Activated B cell treated with CpG ODN at 0.5 μM for 24 hours (primary cell): ENCODE data around the gene ARL6IP5. TPM values are rescaled to one million over a fixed set of nuclear protein-coding genes. Genes with fewer than 3 reads are reported as not detected.

Source experiments
- ATAC-seq: fragments of 200-7000 bp; cut with Tn5 transposase; one replicate; pipeline ENCODE4 v1.10.0; 2021; ENCODE audit warnings: low read depth, mild to moderate bottlenecking, moderate library complexity
- CTCF ChIA-PET: fragments of 350-600 bp; sonication (Branson Sonifier 250); formaldehyde crosslinking; loops from one replicate; lab custom pipeline; 2021; ENCODE audit warnings: antibody characterized with exemption; lab: Charles Lee
- POLR2A ChIA-PET: fragments of 350-600 bp; sonication (Branson Sonifier 250); formaldehyde crosslinking; loops from one replicate; lab custom pipeline; 2021; ENCODE audit warnings: antibody characterized with exemption; lab: Charles Lee
- DNase-seq: peaks from one replicate; pipeline ENCODE4 v3.0.0; 2022
- H3K27ac Mint-ChIP-seq: one replicate; pipeline ENCODE4 v1.8.0; 2020; ENCODE audit warnings: mixed read lengths
- H3K27me3 Mint-ChIP-seq: one replicate; pipeline ENCODE4 v1.8.0; 2021; ENCODE audit warnings: mixed read lengths
- H3K36me3 Mint-ChIP-seq: one replicate; pipeline ENCODE4 v1.8.0; 2021; ENCODE audit warnings: low read depth, mixed read lengths
- H3K4me1 Mint-ChIP-seq: one replicate; pipeline ENCODE4 v1.8.0; 2021; ENCODE audit warnings: mixed read lengths
- H3K4me3 Mint-ChIP-seq: one replicate; pipeline ENCODE4 v1.8.0; 2020; ENCODE audit warnings: mild to moderate bottlenecking, mixed read lengths
- H3K9me3 Mint-ChIP-seq: one replicate; pipeline ENCODE4 v1.8.0; 2020; ENCODE audit warnings: mixed read lengths
- CTCF ChIP-seq: fragments of 200-600 bp; IDR thresholded peaks from one replicate; pipeline ENCODE4 v1.8.0; 2022; ENCODE audit warnings: antibody characterized with exemption, mild to moderate bottlenecking
- intact Hi-C: fragments of 100-400 bp; cut with micrococcal nuclease; formaldehyde crosslinking; loops from one replicate; pipeline ENCODE4 v1.15.1; 2024
- total RNA-seq: library from RNA; stranded (reverse); gene quantifications from 2 replicates; pipeline ENCODE4 v1.2.3, GENCODE V29; 2022

The ARL6IP5 gene
- total RNA-seq, 1 donor from 2014 or later: 77.5 TPM

- CTCF ChIA-PET: no interaction called here
- no peak for ATAC-seq
Observed at GRCh38 chr3:69129531-69129930, 44.8 kb downstream of the ARL6IP5 start.

GRCh38 chr3:69130689-69131088 is 46.0 kb downstream of the ARL6IP5 start:
- ATAC-seq: no peak
- ChIA-PET POLR2A (interaction anchor here (0.6 kb wide), 1 partner anchor 63 kb away, joined by 4 read pairs; no protein-coding TSS in a partner anchor), CTCF (interaction anchor here (0.8 to 2.1 kb wide), 2 partner anchors 9 to 31 kb away, joined by 3 to 6 read pairs; no protein-coding TSS in a partner anchor)
- DNase-seq: no peak
- TF ChIP-seq CTCF: no peak
- H3K4me3 Mint-ChIP-seq: no peak overlapping the region
- H3K36me3 Mint-ChIP-seq: no peaks in the 10 kb centered on the region
- no peaks in the 10 kb centered on the region for H3K9me3 Mint-ChIP-seq
- no peaks in the 10 kb centered on the region for H3K4me1 Mint-ChIP-seq
- H3K27me3 Mint-ChIP-seq: peaks cover 9% of the 10 kb centered on the region
- no peak overlapping the region for H3K27ac Mint-ChIP-seq
- intact Hi-C loops: no loop called here

More at GRCh38 chr3:69129531-69129930, 44.8 kb downstream of the ARL6IP5 start:
- H3K4me1 Mint-ChIP-seq: no peaks in the 10 kb centered on the region
- no peak overlapping the region for H3K4me3 Mint-ChIP-seq
- POLR2A ChIA-PET: no interaction called here
- intact Hi-C loops: no loop called here
- H3K36me3 Mint-ChIP-seq: no peaks in the 10 kb centered on the region
- no peaks in the 10 kb centered on the region for H3K9me3 Mint-ChIP-seq
- no peak overlapping the region for H3K27ac Mint-ChIP-seq
- TF ChIP-seq CTCF: no peak
- peaks cover 9% of the 10 kb centered on the region for H3K27me3 Mint-ChIP-seq
- DNase-seq: no peak

- TF ChIP-seq CTCF: no peak
- POLR2A ChIA-PET: no interaction called here
- no peak for DNase-seq
- Mint-ChIP-seq H3K36me3 (no peaks in the 10 kb centered on the region), H3K4me1 (no peaks in the 10 kb centered on the region), H3K27ac (no peak overlapping the region), H3K4me3 (no peak overlapping the region), H3K27me3 (peaks cover 7% of the 10 kb centered on the region), H3K9me3 (no peaks in the 10 kb centered on the region)
- ATAC-seq: no peak
- CTCF ChIA-PET: interaction anchor here (1.0 kb wide), 1 partner anchor 16 kb away, joined by 4 read pairs; no protein-coding TSS in a partner anchor
- intact Hi-C loops: no loop called here
Observed at GRCh38 chr3:69137005-69137404, 52.3 kb downstream of the ARL6IP5 start.

GRCh38 chr3:69137412-69137811 is 52.7 kb downstream of the ARL6IP5 start:
- ATAC-seq: no peak
- Mint-ChIP-seq H3K4me1 (no peaks in the 10 kb centered on the region), H3K27ac (no peak overlapping the region), H3K4me3 (no peak overlapping the region), H3K27me3 (peaks cover 7% of the 10 kb centered on the region), H3K36me3 (no peaks in the 10 kb centered on the region), H3K9me3 (no peaks in the 10 kb centered on the region)
- DNase-seq: no peak
- POLR2A ChIA-PET: no interaction called here
- CTCF ChIA-PET: no interaction called here
- TF ChIP-seq CTCF: no peak
- intact Hi-C loops: no loop called here

DNA sequence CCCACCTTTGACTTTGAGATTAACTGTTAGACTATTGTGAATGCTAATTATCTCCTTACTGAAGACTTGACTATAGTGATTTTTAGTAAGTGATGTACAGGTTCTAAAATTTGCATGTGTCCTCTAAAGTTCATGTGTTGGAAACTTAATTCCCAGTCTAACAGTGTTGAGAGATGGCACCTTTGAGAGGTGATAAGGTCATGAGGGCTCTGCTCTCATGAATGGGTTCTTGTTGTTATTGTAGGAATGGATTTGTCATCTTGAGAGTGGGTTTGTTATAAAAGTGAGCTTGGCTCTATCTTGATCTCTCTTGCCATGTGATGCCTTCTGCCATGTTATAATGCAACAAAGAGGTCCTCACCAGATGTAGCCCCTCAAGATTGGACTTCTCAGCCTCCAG is 56.6 kb downstream of the ARL6IP5 start:
- peaks cover 5% of the 10 kb centered on the region for H3K27me3 Mint-ChIP-seq

More for the DNA sequence above, 56.6 kb downstream of the ARL6IP5 start:
- no peak for ATAC-seq
- Mint-ChIP-seq H3K36me3 (no peaks in the 10 kb centered on the region), H3K27ac (no peak overlapping the region), H3K4me1 (no peaks in the 10 kb centered on the region), H3K4me3 (no peak overlapping the region), H3K9me3 (no peaks in the 10 kb centered on the region)
- intact Hi-C loops: no loop called here
- no peak for TF ChIP-seq CTCF
- no peak for DNase-seq
- POLR2A ChIA-PET: no interaction called here
- CTCF ChIA-PET: no interaction called here
